GM12864 (cell line): ENCODE results near the gene MAD2L2.

ENCODE experiments used
- DNase-seq: peaks from one replicate; pipeline ENCODE4 v3.0.0-alpha.2; 2011; ENCODE audit warnings: low read depth
- H3K4me3 ChIP-seq: 2 replicates; pipeline ENCODE4 v1.5.1; 2011; ENCODE audit warnings: mild to moderate bottlenecking, low read depth, low read length, control low read depth
- TF ChIP-seq, protein P1 (sequence below): IDR thresholded peaks from 2 replicates; pipeline ENCODE4 v1.5.1; 2011; ENCODE audit warnings: low read depth, mild to moderate bottlenecking, moderate library complexity, low read length, control low read depth, inconsistent platforms; ENCODE audit errors: missing control alignments

The MAD2L2 gene

DNA sequence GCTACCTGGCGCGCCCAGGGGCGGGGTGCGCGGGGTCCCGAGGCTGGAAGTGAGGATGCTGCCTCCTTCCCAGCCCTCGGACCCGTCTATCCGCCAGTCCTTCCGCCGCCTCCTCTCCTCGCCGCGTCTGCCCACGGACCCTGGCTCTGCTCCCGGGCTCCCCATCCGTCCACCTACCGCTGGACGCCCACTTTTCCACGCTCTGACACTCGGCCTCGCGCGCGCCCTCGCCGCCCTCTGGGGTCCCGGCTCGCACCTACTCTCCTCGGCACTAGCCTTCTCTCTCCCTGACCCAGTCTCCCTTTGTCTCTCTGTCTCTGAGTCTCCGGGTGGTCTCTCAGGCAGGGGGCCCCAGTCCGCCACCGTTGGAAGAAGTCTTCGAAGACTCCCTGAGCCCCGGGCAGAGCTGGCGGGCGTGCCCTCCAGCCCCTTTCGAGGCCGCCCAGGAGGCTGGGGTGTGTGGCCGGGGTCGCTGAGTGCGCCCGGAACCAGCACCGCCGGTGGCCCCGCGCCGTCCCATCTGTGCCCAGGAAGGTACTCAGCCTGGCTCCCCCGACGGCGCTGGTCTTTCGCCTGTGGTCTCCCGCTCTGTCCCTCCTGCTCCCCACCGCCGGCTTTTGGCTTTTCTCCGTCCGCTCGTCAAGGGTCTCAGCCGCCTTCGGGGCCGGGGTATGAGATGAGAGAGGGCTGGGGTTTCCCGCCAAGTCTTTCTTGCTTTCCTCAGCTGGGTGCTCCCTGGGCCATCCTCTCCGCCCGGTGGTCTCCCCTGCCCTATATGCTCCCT, 11.2 kb upstream of the MAD2L2 start:
- H3K4me3 ChIP-seq = no peak overlapping the region
- TF ChIP-seq, protein P1, sequence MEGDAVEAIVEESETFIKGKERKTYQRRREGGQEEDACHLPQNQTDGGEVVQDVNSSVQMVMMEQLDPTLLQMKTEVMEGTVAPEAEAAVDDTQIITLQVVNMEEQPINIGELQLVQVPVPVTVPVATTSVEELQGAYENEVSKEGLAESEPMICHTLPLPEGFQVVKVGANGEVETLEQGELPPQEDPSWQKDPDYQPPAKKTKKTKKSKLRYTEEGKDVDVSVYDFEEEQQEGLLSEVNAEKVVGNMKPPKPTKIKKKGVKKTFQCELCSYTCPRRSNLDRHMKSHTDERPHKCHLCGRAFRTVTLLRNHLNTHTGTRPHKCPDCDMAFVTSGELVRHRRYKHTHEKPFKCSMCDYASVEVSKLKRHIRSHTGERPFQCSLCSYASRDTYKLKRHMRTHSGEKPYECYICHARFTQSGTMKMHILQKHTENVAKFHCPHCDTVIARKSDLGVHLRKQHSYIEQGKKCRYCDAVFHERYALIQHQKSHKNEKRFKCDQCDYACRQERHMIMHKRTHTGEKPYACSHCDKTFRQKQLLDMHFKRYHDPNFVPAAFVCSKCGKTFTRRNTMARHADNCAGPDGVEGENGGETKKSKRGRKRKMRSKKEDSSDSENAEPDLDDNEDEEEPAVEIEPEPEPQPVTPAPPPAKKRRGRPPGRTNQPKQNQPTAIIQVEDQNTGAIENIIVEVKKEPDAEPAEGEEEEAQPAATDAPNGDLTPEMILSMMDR = no peak
- DNase-seq = no peak

DNA sequence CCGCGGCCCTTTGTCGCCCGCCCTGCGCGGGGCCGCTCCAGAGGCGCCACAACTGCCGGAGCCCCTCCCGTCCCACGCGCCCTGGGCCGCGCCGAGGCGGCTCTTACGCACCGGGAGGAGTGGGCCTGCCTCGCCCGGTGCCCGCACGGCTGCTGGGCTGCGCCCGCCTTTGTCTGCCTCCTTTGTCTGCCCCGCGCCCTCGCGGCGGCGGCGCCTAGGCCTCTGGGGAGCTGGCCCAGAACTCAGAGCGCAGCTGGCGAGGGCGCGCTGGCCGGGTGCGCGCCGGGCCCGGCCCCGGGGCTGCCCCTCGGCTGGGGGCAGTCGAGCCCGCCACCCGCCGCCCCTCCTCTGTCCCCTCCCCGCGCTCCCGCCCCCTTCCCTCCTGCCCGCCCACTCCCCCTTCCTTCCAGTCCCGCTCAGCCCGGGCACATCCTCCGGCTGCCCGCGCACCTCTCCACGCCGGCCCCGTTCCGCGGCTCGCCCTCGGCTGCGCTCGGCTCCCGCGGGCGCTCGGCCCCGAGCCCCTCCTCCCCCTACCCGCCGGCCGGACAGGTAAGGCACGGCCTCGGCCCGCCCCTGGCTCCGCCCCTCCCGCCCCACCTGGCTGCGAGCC, 10.5 kb upstream of the MAD2L2 start, which contains the start of gene DRAXIN:
TSS of gene DRAXIN (plus strand) at position 409 of the 613 bp plus-strand sequence. CDS start 14,549 bp downstream, outside the sequence.
- no peak within 1 kb of the TSS for H3K4me3 ChIP-seq
- DNase-seq = no peak
- TF ChIP-seq, protein P1 = no peak

DNA sequence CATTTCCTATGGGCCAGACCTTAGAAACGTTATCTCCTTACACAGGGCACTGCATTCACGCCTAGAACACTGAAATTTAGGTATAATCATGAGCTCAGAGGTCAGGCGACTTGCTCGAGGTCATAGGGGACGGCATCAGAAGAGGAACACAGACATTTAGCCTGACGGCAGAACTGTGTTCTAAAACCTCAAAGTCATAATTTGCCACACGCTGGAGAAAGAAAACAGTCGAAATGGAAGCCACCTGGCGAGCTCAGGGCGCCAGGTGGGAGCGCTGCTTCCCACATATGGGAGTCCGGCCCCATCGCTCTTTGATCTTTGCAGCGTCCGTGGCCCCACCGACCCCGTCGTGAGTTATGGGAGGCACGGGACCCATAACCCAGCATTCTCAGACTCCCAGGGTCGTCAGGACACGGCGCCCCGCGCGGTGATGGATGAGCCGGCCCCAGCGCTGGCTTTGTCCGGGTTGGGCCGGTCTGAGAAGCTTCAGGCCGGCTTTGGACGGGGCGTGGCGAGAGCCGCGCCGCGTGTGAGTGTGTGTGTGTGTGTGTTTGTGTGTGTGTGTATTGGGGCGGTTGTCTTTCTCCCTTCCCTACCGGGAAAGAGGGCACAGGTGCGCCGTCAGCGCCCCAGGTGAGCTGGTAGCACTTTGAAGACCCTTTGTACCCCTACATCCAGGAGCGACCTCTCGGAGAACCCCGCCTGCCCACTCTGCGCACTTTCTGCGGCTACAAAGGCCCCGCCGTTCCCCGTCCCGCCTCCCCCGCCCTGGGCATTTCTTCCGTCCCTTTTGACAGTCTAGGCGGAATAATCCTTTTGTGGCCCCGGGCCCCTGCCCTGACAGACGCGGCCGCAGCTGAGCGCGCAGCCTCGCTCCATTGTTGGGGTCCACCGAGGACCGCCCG, 9.7 kb upstream of the MAD2L2 start:
- no peak overlapping the region for H3K4me3 ChIP-seq
- DNase-seq = no peak
- TF ChIP-seq, protein P1 = no peak

DNA sequence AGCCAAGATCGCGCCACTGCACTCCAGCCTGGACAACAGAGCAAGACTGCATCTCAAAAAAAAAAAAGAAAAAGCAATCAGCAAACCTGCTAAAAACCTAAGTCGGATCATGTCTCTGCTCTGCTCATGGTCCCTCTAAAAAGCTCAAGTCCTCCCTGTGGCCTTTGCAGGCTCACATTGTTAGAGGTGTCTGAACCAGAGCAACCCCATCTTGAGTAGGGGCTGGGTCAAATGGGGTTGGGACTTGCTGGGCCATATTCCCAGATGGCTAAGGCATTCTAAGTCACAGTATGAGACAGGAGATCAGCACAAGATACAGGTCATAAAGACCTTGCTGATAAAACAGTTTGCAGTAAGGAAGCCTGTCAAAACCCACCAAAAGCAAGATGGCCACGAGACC, 7.6 kb upstream of the MAD2L2 start:
- DNase-seq = no peak
- H3K4me3 ChIP-seq = no peak overlapping the region
- TF ChIP-seq, protein P1 = no peak

DNA sequence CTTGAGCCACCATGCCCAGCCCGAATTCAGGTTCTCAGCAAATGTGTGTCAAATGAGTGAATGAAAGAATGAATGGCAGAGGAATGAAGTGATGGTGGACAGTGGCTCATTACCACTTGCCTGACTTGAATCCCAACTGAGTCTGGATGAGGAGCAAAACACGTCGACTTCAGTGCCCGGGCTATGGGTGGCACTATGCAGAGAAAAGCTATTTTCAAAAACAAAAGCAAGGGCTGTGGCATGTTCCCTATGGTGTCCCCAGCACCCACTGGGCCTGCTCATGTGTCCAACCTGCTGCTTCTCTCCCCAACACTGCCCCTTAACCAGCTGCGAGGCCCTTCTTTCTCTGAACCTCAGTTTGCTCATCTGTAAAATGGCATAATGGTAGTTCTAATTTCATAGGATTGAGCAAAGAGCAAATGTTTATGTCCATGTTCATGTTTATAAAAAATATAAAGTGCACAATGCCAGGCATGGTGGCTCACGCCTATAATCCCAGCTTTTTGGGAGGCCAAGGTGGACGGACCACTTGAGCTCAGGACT, 4.3 kb upstream of the MAD2L2 start:
- TF ChIP-seq, protein P1 = no peak
- no peak for DNase-seq
- no peak overlapping the region for H3K4me3 ChIP-seq

DNA sequence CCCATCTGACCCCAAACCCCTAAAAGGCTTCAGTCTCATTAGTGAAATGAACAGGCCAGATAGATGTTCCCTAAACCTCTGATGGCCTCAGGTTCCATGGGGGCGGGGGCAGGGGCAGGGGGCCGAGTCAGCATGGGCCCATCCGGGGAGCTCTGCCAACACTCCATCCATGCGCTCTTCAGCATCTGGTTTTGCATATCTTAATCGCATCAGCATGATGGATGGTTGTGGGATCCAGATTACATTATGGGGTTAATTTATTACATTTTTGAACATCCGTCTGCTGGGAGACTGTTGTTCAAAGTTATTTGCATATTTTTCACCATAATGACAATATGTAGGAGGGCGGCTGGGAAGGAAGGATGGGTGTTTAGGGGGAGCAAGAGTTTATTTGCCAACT, 3.1 kb upstream of the MAD2L2 start:
- no peak overlapping the region for H3K4me3 ChIP-seq
- TF ChIP-seq, protein P1 = no peak

More for the DNA sequence above, 3.1 kb upstream of the MAD2L2 start:
- no peak for DNase-seq
